Measurements from ENCODE around the gene CCR6. TPM values are rescaled to one million over a fixed set of nuclear protein-coding genes. Genes with fewer than 3 reads are reported as not detected.

The CCR6 gene
- total and polyA plus RNA-seq, 4 donors, result 0.16 to 0.39 (median 0.32) TPM

GRCh38 chr6:167111597-167111996, 11.3 kb upstream of the CCR6 start:
- no peak overlapping the region for H3K4me3 ChIP-seq
- no peak overlapping the region for H3K9ac ChIP-seq (ENCODE audit: insufficient read depth in 1 of 2, low read length in 2 of 2)
- no peak for ATAC-seq (ENCODE audit: insufficient read depth, low FRiP score)
- H3K4me1 ChIP-seq (ENCODE audit: control insufficient read depth in 5 of 5, insufficient read depth in 5 of 5, low read length in 5 of 5), result no peaks in the 10 kb centered on the region
- H3K27ac ChIP-seq (ENCODE audit: low read depth in 1 of 2, low read length in 1 of 2), result no peak overlapping the region
- 69 to 76% methylated on average over 3 of the region's 3 CpGs for WGBS, 2 donors
- peaks cover 0 to 3% (median 0%) of the 10 kb centered on the region in 4 donors for H3K9me3 ChIP-seq (ENCODE audit: control insufficient read depth in 4 of 4, insufficient read depth in 3 of 4, low read length in 3 of 4)
- H3K27me3 ChIP-seq (ENCODE audit: control insufficient read depth in 3 of 3, insufficient read depth in 3 of 3, low read length in 2 of 3), result no peaks in the 10 kb centered on the region
- no peak for TF ChIP-seq CTCF (IDR thresholded peaks at IDR 0.05; ENCODE audit: control extremely low read depth, extremely low read depth)
- DNase-seq, result no peak
- H3K36me3 ChIP-seq (ENCODE audit: control insufficient read depth in 4 of 4, insufficient read depth in 4 of 4, low read length in 4 of 4), result no peaks in the 10 kb centered on the region

GRCh38 chr6:167112421-167112820, 10.5 kb upstream of the CCR6 start:
- H3K27ac ChIP-seq (ENCODE audit: low read depth in 1 of 2, low read length in 1 of 2), result no peak overlapping the region
- no peaks in the 10 kb centered on the region for H3K4me1 ChIP-seq (ENCODE audit: control insufficient read depth in 5 of 5, insufficient read depth in 5 of 5, low read length in 5 of 5)
- ATAC-seq (ENCODE audit: insufficient read depth, low FRiP score) (no peak), DNase-seq (no peak)
- no peaks in the 10 kb centered on the region for H3K36me3 ChIP-seq (ENCODE audit: control insufficient read depth in 4 of 4, insufficient read depth in 4 of 4, low read length in 4 of 4)
- H3K4me3 ChIP-seq, result no peak overlapping the region
- H3K27me3 ChIP-seq (ENCODE audit: control insufficient read depth in 3 of 3, insufficient read depth in 3 of 3, low read length in 2 of 3), result no peaks in the 10 kb centered on the region
- 87 to 94% methylated on average over 8 of the region's 8 CpGs for WGBS, 2 donors
- TF ChIP-seq CTCF (IDR thresholded peaks at IDR 0.05; ENCODE audit: control extremely low read depth, extremely low read depth), result no peak
- H3K9me3 ChIP-seq (ENCODE audit: control insufficient read depth in 4 of 4, insufficient read depth in 3 of 4, low read length in 3 of 4), result peaks cover 0 to 3% (median 0%) of the 10 kb centered on the region in 4 donors
- no peak overlapping the region for H3K9ac ChIP-seq (ENCODE audit: insufficient read depth in 1 of 2, low read length in 2 of 2)

- H3K27me3 ChIP-seq (ENCODE audit: control insufficient read depth in 3 of 3, insufficient read depth in 3 of 3, low read length in 2 of 3), result no peaks in the 10 kb centered on the region
- H3K36me3 ChIP-seq (ENCODE audit: control insufficient read depth in 4 of 4, insufficient read depth in 4 of 4, low read length in 4 of 4), result no peaks in the 10 kb centered on the region
- H3K4me3 ChIP-seq, result no peak overlapping the region
- no peak overlapping the region for H3K9ac ChIP-seq (ENCODE audit: insufficient read depth in 1 of 2, low read length in 2 of 2)
- peaks cover 0 to 3% (median 0%) of the 10 kb centered on the region in 4 donors for H3K9me3 ChIP-seq (ENCODE audit: control insufficient read depth in 4 of 4, insufficient read depth in 3 of 4, low read length in 3 of 4)
- DNase-seq (no peak), ATAC-seq (ENCODE audit: insufficient read depth, low FRiP score) (no peak)
- no peaks in the 10 kb centered on the region for H3K4me1 ChIP-seq (ENCODE audit: control insufficient read depth in 5 of 5, insufficient read depth in 5 of 5, low read length in 5 of 5)
- WGBS, 2 donors, result 72 to 82% methylated on average over 8 of the region's 8 CpGs
- TF ChIP-seq CTCF (IDR thresholded peaks at IDR 0.05; ENCODE audit: control extremely low read depth, extremely low read depth), result no peak
- H3K27ac ChIP-seq (ENCODE audit: low read depth in 1 of 2, low read length in 1 of 2), result no peak overlapping the region
Measured at GRCh38 chr6:167113047-167113754, 9.7 kb upstream of the CCR6 start.

Measured in lung (tissue), 12 donors.